Subcutaneous adipose tissue (tissue), 4 donors: ENCODE results near the gene FAM83F. TPM values are rescaled to one million over a fixed set of nuclear protein-coding genes. Genes with fewer than 3 reads are reported as not detected.

Experiments used
- total RNA-seq, 4 donors: library from RNA; depleted of rRNA; stranded (reverse); fragments of >200 nt; gene quantifications; one replicate each; pipeline ENCODE4 v1.1.0, GENCODE V29; 2016
- TF ChIP-seq, protein P1 (sequence below): fragments of 450-650 bp; IDR thresholded peaks from one replicate; pipeline ENCODE4 v1.5.1; 2016; ENCODE audit warnings: low read depth, mild to moderate bottlenecking, control low read depth, antibody characterized with exemption, moderate library complexity

The FAM83F gene
- total RNA-seq, 4 donors from 2014 or later: 0.17 to 6.8 (median 3.0) TPM

DNA sequence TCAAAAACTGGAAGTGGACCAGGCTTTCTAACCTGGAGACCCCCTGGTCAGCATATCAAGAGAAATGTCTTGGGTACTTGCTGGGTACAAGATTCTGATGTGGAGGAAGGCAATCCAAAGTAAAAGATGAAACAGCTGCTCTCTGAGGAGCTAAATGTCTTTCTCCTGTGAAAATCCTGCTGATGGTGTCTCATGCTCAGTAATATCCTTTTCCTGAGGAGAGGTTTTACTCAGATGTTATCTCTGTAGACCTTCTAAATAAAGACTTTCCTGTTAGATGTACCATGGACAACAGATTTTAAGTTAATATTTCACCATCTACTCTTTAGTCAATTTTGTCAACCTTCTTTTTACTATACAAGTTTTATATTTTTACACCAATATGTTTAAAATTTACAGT is 62.9 kb downstream of the FAM83F start:
- TF ChIP-seq, protein P1, sequence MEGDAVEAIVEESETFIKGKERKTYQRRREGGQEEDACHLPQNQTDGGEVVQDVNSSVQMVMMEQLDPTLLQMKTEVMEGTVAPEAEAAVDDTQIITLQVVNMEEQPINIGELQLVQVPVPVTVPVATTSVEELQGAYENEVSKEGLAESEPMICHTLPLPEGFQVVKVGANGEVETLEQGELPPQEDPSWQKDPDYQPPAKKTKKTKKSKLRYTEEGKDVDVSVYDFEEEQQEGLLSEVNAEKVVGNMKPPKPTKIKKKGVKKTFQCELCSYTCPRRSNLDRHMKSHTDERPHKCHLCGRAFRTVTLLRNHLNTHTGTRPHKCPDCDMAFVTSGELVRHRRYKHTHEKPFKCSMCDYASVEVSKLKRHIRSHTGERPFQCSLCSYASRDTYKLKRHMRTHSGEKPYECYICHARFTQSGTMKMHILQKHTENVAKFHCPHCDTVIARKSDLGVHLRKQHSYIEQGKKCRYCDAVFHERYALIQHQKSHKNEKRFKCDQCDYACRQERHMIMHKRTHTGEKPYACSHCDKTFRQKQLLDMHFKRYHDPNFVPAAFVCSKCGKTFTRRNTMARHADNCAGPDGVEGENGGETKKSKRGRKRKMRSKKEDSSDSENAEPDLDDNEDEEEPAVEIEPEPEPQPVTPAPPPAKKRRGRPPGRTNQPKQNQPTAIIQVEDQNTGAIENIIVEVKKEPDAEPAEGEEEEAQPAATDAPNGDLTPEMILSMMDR: no peak

DNA sequence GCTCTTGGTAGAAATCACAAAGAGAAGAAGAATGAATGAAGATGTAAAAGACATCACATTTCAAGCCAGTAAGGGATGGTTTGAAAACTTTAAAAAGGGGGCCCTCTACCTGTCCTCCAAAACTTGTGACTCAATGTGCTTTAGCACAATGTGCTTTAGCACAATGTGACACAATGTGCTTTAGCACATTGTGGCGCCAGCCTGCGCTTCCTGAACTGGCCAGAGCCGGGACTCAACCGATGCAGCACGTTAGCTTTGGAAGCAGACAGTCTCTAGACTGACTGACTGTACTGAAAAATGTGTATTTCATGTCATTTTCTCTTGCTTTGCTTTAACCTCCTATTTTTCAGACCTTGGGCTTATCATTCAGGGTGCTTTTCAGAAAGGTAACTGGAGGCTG is 63.5 kb downstream of the FAM83F start:
- TF ChIP-seq, protein P1: no peak

DNA sequence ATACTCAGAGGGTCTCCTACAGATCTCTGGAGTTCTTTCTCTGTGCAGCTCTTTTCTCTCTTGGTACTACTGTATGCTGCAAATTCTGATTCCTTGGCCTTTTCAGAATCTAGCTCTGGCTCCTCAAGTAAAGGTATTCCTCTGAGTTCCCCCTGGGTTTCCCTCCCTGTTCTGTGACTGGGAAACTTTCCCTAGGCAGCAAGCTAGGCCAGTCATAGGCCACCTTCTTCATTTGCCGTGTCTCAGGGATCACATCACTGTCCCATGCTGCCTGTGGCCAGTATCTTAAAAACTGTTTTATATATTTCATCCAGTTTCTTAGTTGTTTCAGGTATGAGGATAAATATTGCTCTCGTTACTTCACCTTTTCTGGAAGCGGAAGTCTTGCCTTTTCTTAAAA is 71.2 kb downstream of the FAM83F start:
- TF ChIP-seq, protein P1: no peak

DNA sequence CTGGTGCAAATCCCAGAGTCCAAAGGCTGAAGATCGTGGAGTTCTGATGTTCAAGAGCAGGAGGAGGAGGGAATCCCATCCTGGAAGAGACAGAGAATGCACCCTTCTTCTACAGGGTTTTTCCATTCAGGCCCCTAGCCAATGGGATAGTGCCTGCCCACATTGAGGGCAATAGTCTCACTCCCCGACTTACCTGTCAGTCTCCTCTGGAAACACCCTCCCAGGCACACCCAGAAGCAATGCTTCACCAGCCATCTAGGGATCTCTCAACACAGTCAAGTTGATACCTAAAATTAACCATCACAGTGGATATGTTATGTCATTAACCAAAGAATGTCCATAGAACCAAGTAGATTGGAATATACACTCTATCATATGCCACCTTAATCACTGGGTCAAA is 72.9 kb downstream of the FAM83F start:
- TF ChIP-seq, protein P1: no peak

DNA sequence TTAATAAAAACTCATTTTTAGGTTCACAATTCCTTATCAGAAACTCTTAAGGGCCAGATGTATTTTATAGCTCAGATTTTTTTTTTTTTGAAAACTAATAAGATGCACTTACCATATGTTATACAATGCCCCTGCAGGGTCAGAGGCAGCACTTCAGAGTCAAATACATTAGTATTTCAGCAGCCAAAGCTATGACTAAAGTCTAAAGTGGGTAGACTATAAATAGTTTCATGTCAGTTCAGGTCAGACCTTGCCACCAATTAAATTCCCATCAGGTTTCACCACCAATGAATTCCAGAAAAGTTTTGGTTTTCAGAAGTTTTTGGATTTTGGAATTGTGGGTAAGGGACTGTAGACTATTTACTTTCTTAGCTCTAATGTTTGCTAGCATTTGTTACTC is 75.9 kb downstream of the FAM83F start:
- TF ChIP-seq, protein P1: no peak

DNA sequence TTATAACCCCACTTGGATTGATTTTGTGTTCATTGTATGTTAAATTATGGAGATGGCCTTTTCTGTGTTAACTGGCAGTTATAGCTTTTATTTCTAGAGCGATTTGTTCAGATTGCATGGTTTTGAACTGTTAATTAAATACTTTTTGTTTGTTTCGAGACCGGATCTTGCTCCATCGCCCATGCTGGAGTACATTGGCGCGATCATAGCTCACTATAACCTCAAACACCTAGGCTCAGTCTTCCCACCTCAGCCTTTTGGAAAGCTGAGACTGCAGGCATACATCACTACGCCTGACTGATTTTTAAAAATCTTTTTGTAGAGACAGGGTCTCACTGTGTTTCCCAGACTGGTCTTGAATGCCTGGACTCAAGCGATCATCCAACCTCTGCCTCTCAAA is 77.0 kb downstream of the FAM83F start:
- TF ChIP-seq, protein P1: no peak

DNA sequence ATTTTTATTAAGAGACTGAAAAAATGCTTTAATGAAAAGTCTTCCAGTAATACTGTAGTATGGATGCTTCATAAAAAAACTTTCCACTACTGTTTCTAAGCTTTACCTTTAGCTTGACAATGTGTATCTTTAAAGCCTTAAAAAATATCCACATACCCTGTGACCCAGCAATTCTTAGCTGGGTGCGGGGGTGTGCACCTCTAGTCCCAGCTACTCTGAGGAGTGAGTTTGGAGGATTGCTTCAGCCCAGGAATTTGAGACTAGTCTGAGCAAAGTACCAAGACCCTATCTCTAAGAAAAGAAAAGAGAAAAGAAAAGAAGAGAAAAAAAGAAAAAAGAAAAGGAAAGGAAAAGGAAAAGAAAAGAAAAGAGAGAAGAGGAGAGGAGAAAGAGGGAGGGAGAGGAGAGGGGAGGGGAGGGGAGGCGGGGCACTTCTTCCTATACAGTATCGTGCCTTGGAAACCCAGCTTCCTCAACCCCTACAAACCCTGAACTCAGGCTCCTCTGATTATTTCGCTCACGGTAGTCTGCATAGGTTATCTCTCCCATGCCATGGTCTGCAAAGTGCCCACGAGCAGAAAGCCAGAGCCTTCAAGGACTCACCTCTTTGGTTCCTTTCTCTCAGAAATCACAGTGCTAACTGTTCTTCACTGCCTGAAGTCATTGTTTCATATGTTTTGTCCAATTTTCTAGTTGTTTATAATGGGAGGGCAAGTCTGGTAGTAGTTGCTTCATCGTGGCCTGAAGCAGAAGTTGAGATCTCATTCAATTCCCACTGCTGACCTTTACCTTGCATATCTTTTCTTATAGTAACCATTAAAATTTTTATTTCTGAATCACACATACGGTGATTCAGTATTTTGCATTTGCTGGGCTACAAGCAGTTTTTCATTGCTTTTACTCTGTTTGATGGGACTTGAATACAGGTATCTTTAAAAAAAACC is 82.2 kb downstream of the FAM83F start:
- TF ChIP-seq, protein P1: no peak
